HG03354 (cell line): Measurements from ENCODE around the gene PDLIM1.

Experiments
- ATAC-seq: cut with Tn5 transposase; IDR thresholded peaks from one replicate; pipeline ENCODE4 v1.9.1; 2021; ENCODE audit warnings: mild to moderate bottlenecking; ENCODE audit not compliant: unreplicated experiment, poor library complexity, severe bottlenecking

The PDLIM1 gene

GRCh38 chr10:95319239-95319638 is 28.4 kb upstream of the PDLIM1 start:
- ATAC-seq, result no peak

DNA sequence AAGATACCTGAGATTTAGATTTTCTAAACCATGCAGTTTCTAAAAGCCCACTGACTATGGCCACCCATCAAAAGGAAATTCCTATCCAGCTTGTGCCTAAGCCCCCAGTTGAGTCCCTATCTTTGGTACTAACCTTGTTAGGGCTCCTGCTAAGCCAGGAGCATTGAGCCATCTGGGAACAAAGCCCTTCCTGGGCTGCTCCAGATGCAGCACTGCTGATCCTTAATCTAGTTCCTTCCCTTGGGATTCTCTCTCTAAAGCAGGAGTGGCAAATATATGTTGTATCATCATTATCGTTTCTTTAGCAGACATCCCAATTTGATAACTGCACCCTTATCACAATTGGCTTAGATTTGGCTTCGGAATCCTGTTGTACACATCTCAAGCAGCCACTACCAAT is 24.7 kb upstream of the PDLIM1 start:
- ATAC-seq, result no peak

GRCh38 chr10:95314192-95314918 is 23.6 kb upstream of the PDLIM1 start:
- ATAC-seq, result no peak

GRCh38 chr10:95312986-95313495 is 22.2 kb upstream of the PDLIM1 start:
- ATAC-seq, result no peak

DNA sequence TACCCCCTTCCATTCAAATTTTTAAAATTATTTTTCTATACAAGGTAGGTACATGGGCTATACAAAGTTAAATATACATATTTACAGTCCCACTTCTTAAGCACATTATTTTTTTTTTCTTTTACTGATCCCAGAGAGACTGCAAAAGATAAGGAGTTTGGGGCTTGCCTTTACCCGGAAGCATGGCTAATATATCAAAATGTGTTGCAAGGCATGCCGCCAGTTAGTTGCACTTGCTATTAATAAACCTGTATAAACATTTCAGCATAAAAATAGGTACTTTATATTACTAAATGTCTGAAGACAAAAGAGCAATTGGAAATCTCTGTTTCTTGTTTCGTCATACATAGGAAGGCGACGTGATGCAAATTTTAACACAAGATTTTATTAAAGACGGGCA is 21.5 kb upstream of the PDLIM1 start:
- no peak for ATAC-seq

DNA sequence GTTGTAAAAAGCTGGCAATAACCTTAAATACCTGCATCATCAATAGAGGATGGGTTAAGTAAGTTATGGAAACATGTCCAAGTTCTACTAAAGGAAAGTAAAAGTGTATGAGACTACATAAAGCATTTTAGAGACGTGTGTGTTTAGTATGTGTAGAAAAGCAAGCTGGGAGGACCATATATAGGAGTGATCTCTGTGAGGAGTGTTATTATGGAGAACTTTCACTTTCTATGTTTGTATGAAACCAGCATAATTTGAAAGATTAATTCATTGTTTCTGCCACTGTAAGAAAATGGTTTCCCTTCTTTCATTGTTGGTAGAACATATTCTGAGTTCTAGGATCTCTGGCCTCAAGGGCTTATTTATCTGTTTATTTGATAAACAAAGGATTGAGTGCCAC is 19.2 kb upstream of the PDLIM1 start:
- peak; percentile 70 for ATAC-seq

- no peak for ATAC-seq
Measured at GRCh38 chr10:95308389-95309302, 17.8 kb upstream of the PDLIM1 start.

- no peak for ATAC-seq
Measured at GRCh38 chr10:95306851-95307250, 16.0 kb upstream of the PDLIM1 start.

DNA sequence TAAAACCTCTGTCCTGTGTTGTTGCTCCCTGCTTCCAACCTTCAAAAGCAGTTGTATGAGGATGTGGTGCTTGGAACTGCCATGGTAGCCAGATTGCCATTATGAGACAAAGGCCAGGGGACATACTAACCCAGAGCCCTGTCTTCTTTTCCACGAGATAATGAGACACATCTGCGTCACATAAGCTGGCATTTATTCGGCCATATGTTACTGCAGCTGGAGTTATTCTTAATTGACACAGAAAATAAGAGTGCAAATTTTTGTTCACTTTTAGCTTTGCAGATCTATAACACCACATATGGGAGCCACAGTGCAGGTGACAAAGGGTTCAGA is 15.5 kb upstream of the PDLIM1 start:
- no peak for ATAC-seq

DNA sequence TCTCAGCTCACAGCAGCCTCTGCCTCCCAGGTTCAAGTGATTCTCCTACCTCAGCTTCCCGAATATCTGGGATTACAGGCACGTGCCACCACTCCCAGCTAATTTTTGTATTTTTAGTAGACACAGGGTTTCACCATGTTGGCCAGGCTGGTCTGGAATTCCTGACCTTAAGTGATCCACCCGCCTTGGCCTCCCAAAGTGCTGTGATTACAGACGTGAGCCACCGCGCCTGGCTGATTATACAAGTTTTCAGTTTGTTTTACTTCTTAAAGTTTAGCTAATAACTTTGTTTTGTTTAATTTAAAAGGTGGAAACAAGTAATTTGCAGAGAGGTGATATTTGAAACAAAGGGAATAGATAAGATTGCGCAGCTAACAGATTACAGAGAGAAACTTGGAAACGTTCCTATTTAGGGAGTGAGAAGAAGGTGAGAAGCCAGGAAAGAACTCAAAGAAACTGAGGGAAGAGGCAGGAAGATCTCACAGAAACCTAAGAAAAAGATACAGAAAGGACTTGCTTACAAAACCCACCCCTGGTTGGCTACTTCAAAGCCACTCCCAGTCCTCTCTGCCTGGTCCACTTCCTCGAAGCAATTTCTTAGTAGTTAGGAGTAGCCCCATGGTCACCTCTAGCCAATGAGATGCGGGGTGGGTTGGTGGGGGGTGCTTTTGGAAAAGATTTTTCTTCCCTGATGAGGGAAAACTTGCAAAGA is 15.0 kb upstream of the PDLIM1 start:
- no peak for ATAC-seq

- ATAC-seq, result no peak
Measured at GRCh38 chr10:95304976-95305375, 14.2 kb upstream of the PDLIM1 start.

GRCh38 chr10:95304463-95304862 is 13.7 kb upstream of the PDLIM1 start:
- ATAC-seq, result no peak

GRCh38 chr10:95303950-95304349 is 13.1 kb upstream of the PDLIM1 start:
- no peak for ATAC-seq

GRCh38 chr10:95303535-95303934 is 12.7 kb upstream of the PDLIM1 start:
- ATAC-seq, result no peak

- no peak for ATAC-seq
Measured at GRCh38 chr10:95300022-95300539, 9.3 kb upstream of the PDLIM1 start.

DNA sequence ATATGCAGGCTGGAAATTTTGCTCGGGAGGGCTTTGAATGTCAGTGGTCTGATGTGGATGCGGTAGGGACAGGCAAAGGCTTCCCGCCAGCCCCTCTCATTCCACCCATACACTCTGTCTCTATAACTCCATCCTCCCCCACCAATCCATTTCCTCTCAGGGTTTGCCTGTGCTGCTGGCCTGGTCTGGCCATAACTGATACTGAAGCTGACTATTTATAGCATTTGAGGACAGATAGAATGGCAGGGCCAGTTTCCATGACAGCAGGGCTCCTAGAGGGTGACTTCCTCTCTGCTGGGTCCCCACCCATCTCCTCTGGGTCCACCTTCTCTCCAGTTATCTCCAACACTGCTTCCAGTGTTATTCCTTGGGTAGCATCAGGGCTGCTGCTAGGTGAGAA is 6.6 kb upstream of the PDLIM1 start:
- peak; percentile 61 for ATAC-seq

GRCh38 chr10:95296764-95297163 is 6.0 kb upstream of the PDLIM1 start:
- ATAC-seq, result no peak

GRCh38 chr10:95295031-95295755 is 4.4 kb upstream of the PDLIM1 start:
- peak; percentile 80 for ATAC-seq

DNA sequence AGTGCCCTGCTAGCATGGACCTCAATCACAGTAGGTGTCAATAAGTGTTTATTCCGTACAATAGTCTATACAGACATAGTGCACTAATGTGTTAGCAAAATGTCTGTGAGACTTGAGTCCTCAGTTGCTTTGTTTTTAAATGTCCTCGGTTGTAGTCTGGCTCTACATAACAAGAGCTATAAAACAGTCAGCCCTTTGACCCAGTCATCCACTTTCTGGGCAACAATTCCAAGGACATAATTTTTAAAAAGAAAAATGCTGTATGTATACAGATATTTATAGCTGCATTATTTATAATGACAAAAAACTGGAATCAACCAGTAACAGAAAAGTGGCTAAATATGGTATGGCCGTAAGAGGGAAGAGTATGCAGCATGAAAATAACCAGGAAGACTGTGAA is 2.8 kb upstream of the PDLIM1 start:
- ATAC-seq, result no peak
